Lung (tissue), 12 donors: ENCODE results near the gene ARSG. TPM values are rescaled to one million over a fixed set of nuclear protein-coding genes. Genes with fewer than 3 reads are reported as not detected.

ENCODE experiments used
- ATAC-seq: fragments of 200-7000 bp; cut with Tn5 transposase; one replicate; pipeline ENCODE4 v1.9.1; 2020; ENCODE audit warnings: moderate number of reproducible peaks; ENCODE audit not compliant: insufficient read depth, low FRiP score
- DNase-seq, 3 donors: peaks; one replicate each; pipeline ENCODE4 v3.0.0-alpha.2; 2013 to 2017
- H3K27ac ChIP-seq, 2 donors: one replicate each; pipeline ENCODE4 v1.5.1; 2013; ENCODE audit warnings: mild to moderate bottlenecking in 2 of 2, moderate library complexity in 2 of 2, control low read depth in 1 of 2, inconsistent platforms in 1 of 2, low read depth in 1 of 2, low read length in 1 of 2
- H3K27me3 ChIP-seq, 3 donors: one replicate each; pipeline ENCODE4 v1.5.1; 2013; ENCODE audit warnings: low read length in 2 of 3; ENCODE audit not compliant: control insufficient read depth in 3 of 3, insufficient read depth in 3 of 3
- H3K36me3 ChIP-seq, 4 donors: one replicate each; pipeline ENCODE4 v1.5.1; 2013; ENCODE audit warnings: low read length in 4 of 4, mild to moderate bottlenecking in 1 of 4, moderate library complexity in 1 of 4; ENCODE audit not compliant: control insufficient read depth in 4 of 4, insufficient read depth in 4 of 4
- H3K4me1 ChIP-seq, 5 donors: one replicate each; pipeline ENCODE4 v1.5.1; 2013; ENCODE audit warnings: low read length in 5 of 5, mild to moderate bottlenecking in 2 of 5, moderate library complexity in 1 of 5; ENCODE audit not compliant: control insufficient read depth in 5 of 5, insufficient read depth in 5 of 5
- H3K4me3 ChIP-seq: one replicate; pipeline ENCODE4 v1.5.1; 2013; ENCODE audit warnings: mild to moderate bottlenecking, control low read depth, moderate library complexity
- H3K9ac ChIP-seq, 2 donors: one replicate each; pipeline ENCODE4 v1.5.1; 2013; ENCODE audit warnings: low read length in 2 of 2, control low read depth in 1 of 2; ENCODE audit not compliant: insufficient read depth in 1 of 2
- H3K9me3 ChIP-seq, 4 donors: one replicate each; pipeline ENCODE4 v1.5.1; 2013; ENCODE audit warnings: low read length in 3 of 4, mild to moderate bottlenecking in 1 of 4, moderate library complexity in 1 of 4; ENCODE audit not compliant: control insufficient read depth in 4 of 4, insufficient read depth in 3 of 4
- WGBS, 2 donors: extraction: QIAGEN DNeasy Blood & Tissue Kit; methylation state at CpG; one replicate each; pipeline ENCODE4 v1.1.7; 2013; 5-methylcytosine and 5-hydroxymethylcytosine counted together
- polyA plus RNA-seq, 2 donors: library from polyadenylated mRNA; stranded (reverse); fragments of 200-250 nt; gene quantifications; one replicate each; pipeline ENCODE4 v1.2.1, GENCODE V29; 2013
- total RNA-seq, 2 donors: library from RNA; depleted of rRNA in 1 of 2; stranded (reverse); fragments of >200 nt in 1 of 2; gene quantifications; one replicate each; pipeline ENCODE4 v1.2.1, GENCODE V29; 2014 to 2021
- TF ChIP-seq, protein P1 (sequence below): IDR thresholded peaks from 2 replicates; pipeline ENCODE4 v1.5.1; 2012; ENCODE audit warnings: mild to moderate bottlenecking; ENCODE audit errors: control extremely low read depth, extremely low read depth
- donor health status: control.
- donor health status: control.
- donor health status: Bipolar disorder and iron deficiency.
- donor health status: healthy.
- donor health status: DM: yes; HTN: yes; CAD: no.

The ARSG gene
- total and polyA plus RNA-seq, 4 donors: 1.5 to 9.3 (median 4.3) TPM

DNA sequence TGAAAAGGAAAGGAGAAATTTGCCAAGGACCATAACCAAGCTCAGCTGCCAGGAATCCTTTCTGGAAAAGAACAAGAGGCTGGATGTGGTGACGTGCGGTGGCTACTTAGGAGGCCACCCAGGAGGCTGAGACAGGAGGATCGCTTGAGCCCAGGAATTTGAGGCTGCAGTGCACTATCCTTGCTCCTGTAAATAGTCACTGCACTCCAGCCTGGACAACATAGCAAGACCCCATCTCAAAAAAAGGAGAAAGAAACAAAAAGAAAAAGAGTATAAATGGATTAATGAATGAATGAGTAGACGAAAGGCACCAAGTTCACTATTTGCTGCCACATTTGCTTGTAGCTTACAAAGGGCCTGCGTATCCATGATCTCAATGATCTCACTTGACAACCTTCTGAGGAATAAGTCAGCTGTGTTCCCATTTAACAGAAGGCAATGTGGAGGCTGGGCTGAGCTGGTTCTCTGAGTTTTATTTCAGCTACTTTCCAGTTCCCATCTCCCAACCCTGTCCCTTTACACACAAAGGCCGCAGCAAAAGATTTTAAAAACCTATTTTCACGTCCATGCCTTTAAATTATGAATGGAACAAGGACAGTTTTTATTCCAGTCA is 29.8 kb downstream of the ARSG start:
- H3K9ac ChIP-seq: no peak overlapping the region
- no peak for DNase-seq
- peaks cover 0 to 2% (median 0%) of the 10 kb centered on the region in 4 donors for H3K9me3 ChIP-seq
- WGBS, 2 donors: 96 to 98% methylated on average over 7 of the region's 7 CpGs
- ATAC-seq: no peak
- no peaks in the 10 kb centered on the region for H3K4me1 ChIP-seq
- H3K36me3 ChIP-seq: no peaks in the 10 kb centered on the region
- no peak overlapping the region for H3K27ac ChIP-seq
- TF ChIP-seq, protein P1, sequence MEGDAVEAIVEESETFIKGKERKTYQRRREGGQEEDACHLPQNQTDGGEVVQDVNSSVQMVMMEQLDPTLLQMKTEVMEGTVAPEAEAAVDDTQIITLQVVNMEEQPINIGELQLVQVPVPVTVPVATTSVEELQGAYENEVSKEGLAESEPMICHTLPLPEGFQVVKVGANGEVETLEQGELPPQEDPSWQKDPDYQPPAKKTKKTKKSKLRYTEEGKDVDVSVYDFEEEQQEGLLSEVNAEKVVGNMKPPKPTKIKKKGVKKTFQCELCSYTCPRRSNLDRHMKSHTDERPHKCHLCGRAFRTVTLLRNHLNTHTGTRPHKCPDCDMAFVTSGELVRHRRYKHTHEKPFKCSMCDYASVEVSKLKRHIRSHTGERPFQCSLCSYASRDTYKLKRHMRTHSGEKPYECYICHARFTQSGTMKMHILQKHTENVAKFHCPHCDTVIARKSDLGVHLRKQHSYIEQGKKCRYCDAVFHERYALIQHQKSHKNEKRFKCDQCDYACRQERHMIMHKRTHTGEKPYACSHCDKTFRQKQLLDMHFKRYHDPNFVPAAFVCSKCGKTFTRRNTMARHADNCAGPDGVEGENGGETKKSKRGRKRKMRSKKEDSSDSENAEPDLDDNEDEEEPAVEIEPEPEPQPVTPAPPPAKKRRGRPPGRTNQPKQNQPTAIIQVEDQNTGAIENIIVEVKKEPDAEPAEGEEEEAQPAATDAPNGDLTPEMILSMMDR: no peak
- no peak overlapping the region for H3K4me3 ChIP-seq
- H3K27me3 ChIP-seq: no peaks in the 10 kb centered on the region

DNA sequence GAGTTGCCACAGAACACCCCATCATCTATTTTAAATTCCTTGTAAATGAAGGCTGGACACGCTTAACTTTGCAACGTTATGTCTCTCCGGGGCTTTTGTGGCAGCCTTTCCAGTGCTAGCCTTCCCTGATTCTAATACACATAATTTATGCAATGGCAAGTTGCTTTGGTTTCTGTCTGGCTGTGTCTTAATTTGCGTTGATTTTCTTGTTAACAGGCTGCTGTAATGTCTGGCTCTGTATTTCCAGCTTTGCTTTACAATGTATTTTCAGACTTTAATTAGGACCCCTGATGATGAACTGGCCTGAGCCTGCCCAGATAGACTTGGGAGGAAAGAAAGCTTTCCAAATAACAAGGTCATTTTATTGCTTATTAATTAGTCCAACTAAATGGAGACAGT is 30.3 kb downstream of the ARSG start:
- DNase-seq: no peak
- no peaks in the 10 kb centered on the region for H3K27me3 ChIP-seq
- H3K9ac ChIP-seq: no peak overlapping the region
- H3K4me3 ChIP-seq: no peak overlapping the region
- H3K4me1 ChIP-seq: no peaks in the 10 kb centered on the region
- WGBS, 2 donors: 86 to 95% methylated on average over 4 of the region's 4 CpGs
- no peaks in the 10 kb centered on the region for H3K36me3 ChIP-seq
- TF ChIP-seq, protein P1: no peak
- no peak overlapping the region for H3K27ac ChIP-seq
- H3K9me3 ChIP-seq: peaks cover 0 to 2% (median 0%) of the 10 kb centered on the region in 4 donors
- ATAC-seq: no peak

DNA sequence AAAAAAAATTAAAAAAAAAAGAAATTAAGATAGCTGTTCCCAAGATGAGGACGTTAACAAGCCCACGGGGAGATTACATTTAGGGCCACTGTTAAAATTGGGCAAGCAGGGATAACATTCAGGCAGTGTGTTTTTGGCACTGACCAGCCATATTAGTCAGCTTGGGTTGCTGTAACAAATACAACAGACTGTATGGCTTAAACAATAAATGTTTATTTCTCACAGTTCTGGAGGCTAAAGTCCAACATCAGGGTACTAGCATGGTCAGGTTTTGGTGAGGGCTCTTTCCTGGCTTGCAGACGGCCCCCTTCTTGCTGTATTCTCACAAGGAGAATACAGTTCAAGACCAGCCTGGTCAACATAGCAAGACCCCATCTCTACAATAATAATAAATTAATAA is 31.3 kb downstream of the ARSG start:
- Histone ChIP-seq H3K27me3 (no peaks in the 10 kb centered on the region), H3K36me3 (no peaks in the 10 kb centered on the region), H3K9me3 (peaks cover 0 to 2% (median 0%) of the 10 kb centered on the region in 4 donors), H3K4me1 (no peaks in the 10 kb centered on the region), H3K4me3 (no peak overlapping the region), H3K27ac (no peak overlapping the region), H3K9ac (no peak overlapping the region)
- 95 to 96% methylated on average over 3 of the region's 3 CpGs for WGBS, 2 donors
- TF ChIP-seq, protein P1: no peak
- ATAC-seq: no peak
- DNase-seq: no peak

DNA sequence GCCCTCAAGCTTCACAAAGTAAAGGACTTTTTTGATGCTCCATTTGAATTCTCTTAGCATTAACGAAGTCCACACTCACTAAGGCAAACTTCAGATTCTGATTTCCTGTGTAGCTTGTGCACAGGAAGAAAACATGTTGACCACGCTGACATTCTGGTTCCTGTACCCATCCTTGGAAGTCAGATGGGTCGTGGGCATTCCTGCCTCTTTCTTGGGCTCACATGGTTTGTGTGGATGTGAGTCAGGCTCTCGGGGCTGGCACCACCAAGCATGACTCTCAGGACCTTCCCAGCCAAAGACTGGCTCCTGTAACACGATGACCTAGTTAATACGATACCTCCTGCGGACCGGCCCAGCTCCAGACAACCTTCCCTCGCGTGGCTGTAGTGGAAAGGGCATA is 32.8 kb downstream of the ARSG start:
- Histone ChIP-seq H3K27ac (no peak overlapping the region), H3K4me3 (no peak overlapping the region), H3K9ac (no peak overlapping the region), H3K4me1 (peaks cover 0 to under 1% (median 0%) of the 10 kb centered on the region in 5 donors), H3K9me3 (peaks cover 0 to 2% (median 0%) of the 10 kb centered on the region in 4 donors), H3K27me3 (no peaks in the 10 kb centered on the region), H3K36me3 (no peaks in the 10 kb centered on the region)
- DNase-seq (no peak), ATAC-seq (no peak)
- TF ChIP-seq, protein P1: no peak
- WGBS, 2 donors: 77 to 81% methylated on average over 10 of the region's 10 CpGs
